HUES48 (cell line): ENCODE measurements around the gene MACROD2.

Experiments used
- H3K27ac ChIP-seq: one replicate; pipeline ENCODE4 v1.7.0; 2013; ENCODE audit warnings: low read depth, low read length, inconsistent platforms
- H3K27me3 ChIP-seq: 2 replicates; pipeline ENCODE4 v1.6.1; 2013; ENCODE audit warnings: mild to moderate bottlenecking, low read length; ENCODE audit not compliant: control insufficient read depth, insufficient read depth
- H3K36me3 ChIP-seq: 2 replicates; pipeline ENCODE4 v1.6.1; 2013; ENCODE audit warnings: low read length; ENCODE audit not compliant: control insufficient read depth, insufficient read depth
- H3K4me1 ChIP-seq: 2 replicates; pipeline ENCODE4 v1.6.1; 2013; ENCODE audit warnings: mild to moderate bottlenecking, low read length; ENCODE audit not compliant: control insufficient read depth, insufficient read depth
- H3K4me3 ChIP-seq: 2 replicates; pipeline ENCODE4 v1.5.1; 2013; ENCODE audit warnings: mild to moderate bottlenecking, low read depth, low read length
- H3K9ac ChIP-seq: 2 replicates; pipeline ENCODE4 v1.6.1; 2013; ENCODE audit warnings: mild to moderate bottlenecking, low read depth, low read length, moderate library complexity
- H3K9me3 ChIP-seq: 2 replicates; pipeline ENCODE4 v1.6.1; 2013; ENCODE audit warnings: low read length; ENCODE audit not compliant: control insufficient read depth, insufficient read depth

Gene MACROD2

DNA sequence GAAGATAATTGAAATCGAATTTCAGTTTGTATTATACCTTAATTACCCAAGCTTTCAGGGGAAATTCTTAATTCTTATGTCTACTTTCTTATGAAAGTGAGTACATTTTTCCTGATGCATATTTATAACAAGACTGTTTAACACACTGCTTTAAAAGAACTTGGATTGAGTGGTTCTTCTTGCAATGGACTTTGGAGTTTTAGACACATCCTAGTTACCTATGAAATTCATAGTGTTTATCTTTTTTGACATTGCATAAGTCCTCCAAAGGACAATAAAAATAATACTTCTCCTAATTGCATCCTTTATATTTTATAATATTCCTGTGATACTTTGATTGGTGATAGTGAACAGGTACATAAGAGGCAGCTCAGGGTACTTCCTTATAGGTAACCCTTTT, 737.7 kb downstream of the MACROD2 start:
- Histone ChIP-seq H3K27me3 (no peaks in the 10 kb centered on the region), H3K9ac (no peak overlapping the region), H3K4me1 (peaks cover 7% of the 10 kb centered on the region; the same call in 1 of the 2 replicates), H3K4me3 (no peak overlapping the region), H3K36me3 (no peaks in the 10 kb centered on the region), H3K9me3 (no peaks in the 10 kb centered on the region), H3K27ac (no peak overlapping the region)

DNA sequence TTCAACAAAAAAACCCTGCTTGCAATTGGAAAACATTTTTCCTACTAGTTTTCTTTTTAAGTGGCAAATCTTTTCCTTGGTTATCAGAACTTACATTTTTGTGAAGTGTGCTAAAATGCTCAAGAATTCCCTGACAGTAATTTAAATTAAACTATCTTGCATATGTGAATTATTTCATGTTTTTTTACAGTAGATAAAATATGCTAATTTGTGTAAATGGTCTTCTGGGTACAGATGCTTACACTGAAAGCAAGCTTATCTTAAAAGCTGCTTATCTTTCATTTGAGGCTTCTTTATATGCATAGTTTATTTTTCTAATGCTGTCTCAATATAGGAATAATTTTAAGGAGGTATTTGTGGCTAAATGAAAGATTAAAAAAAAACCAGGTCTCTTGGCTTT, 745.1 kb downstream of the MACROD2 start:
- Histone ChIP-seq H3K27ac (no peak overlapping the region), H3K36me3 (no peaks in the 10 kb centered on the region), H3K27me3 (no peaks in the 10 kb centered on the region), H3K4me1 (peaks cover 6% of the 10 kb centered on the region; the same call in 1 of the 2 replicates), H3K9ac (no peak overlapping the region), H3K9me3 (no peaks in the 10 kb centered on the region), H3K4me3 (no peak overlapping the region)

- H3K4me3 ChIP-seq, result no peak overlapping the region
- H3K27ac ChIP-seq, result no peak overlapping the region
- H3K9ac ChIP-seq, result no peak overlapping the region
- H3K9me3 ChIP-seq, result no peaks in the 10 kb centered on the region
- H3K4me1 ChIP-seq, result peaks cover 6% of the 10 kb centered on the region; the same call in 1 of the 2 replicates
- H3K27me3 ChIP-seq, result no peaks in the 10 kb centered on the region
- no peaks in the 10 kb centered on the region for H3K36me3 ChIP-seq
Observed at GRCh38 chr20:14741616-14742015, 746.3 kb downstream of the MACROD2 start.

GRCh38 chr20:14744723-14745122, 749.4 kb downstream of the MACROD2 start:
- no peak overlapping the region for H3K9ac ChIP-seq
- H3K27ac ChIP-seq, result no peak overlapping the region
- peaks cover 6% of the 10 kb centered on the region; the same call in 1 of the 2 replicates for H3K4me1 ChIP-seq
- H3K27me3 ChIP-seq, result no peaks in the 10 kb centered on the region
- H3K4me3 ChIP-seq, result no peak overlapping the region
- no peaks in the 10 kb centered on the region for H3K36me3 ChIP-seq
- no peaks in the 10 kb centered on the region for H3K9me3 ChIP-seq

- Histone ChIP-seq H3K36me3 (no peaks in the 10 kb centered on the region), H3K9me3 (no peaks in the 10 kb centered on the region), H3K4me3 (no peak overlapping the region), H3K27ac (no peak overlapping the region), H3K9ac (no peak overlapping the region), H3K4me1 (no peaks in the 10 kb centered on the region), H3K27me3 (no peaks in the 10 kb centered on the region)
Observed at GRCh38 chr20:14745830-14746229, 750.5 kb downstream of the MACROD2 start.

DNA sequence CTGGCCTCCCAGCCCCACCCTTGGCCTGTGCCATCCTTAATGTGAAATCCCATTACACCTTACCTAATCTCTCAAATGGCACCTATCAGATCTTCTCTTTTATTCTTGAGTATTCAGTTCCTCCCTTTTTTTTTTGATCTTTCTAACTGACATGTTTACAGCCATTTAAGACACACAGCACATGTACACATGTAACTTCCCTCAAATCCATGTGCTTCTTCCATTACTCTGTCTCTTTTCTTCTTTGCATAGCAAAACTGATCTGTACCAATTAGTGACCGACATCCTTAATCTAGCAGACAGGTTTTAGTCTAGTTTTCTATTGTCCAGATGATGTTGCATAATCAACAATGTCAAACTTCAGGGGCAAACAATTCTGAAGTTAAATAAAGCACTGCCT, 755.9 kb downstream of the MACROD2 start:
- Histone ChIP-seq H3K27ac (no peak overlapping the region), H3K4me1 (no peaks in the 10 kb centered on the region), H3K36me3 (no peaks in the 10 kb centered on the region), H3K27me3 (no peaks in the 10 kb centered on the region), H3K9ac (no peak overlapping the region), H3K4me3 (no peak overlapping the region), H3K9me3 (no peaks in the 10 kb centered on the region)

DNA sequence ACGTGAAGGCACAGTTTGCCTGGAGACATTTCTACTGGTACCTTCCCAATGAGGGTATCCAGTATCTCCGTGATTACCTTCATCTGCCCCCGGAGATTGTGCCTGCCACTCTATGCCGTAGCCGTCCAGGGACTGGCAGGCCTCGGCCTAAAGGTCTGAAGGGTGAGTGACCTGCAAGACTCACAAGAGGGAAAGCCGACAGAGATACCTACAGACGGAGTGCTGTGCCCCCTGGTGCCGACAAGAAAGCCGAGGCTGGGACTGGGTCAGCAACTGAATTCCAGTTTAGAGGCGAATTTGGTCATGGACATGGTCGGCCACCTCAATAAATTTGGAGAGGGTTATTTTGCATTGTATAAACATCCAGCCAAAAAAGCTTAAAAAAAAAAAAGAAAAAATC, 762.4 kb downstream of the MACROD2 start:
- Histone ChIP-seq H3K9ac (no peak overlapping the region), H3K36me3 (no peaks in the 10 kb centered on the region), H3K4me3 (no peak overlapping the region), H3K27me3 (no peaks in the 10 kb centered on the region), H3K4me1 (no peaks in the 10 kb centered on the region), H3K27ac (no peak overlapping the region), H3K9me3 (no peaks in the 10 kb centered on the region)

GRCh38 chr20:14758356-14758755, 763.0 kb downstream of the MACROD2 start:
- Histone ChIP-seq H3K4me3 (no peak overlapping the region), H3K9me3 (no peaks in the 10 kb centered on the region), H3K27me3 (no peaks in the 10 kb centered on the region), H3K9ac (no peak overlapping the region), H3K27ac (no peak overlapping the region), H3K36me3 (no peaks in the 10 kb centered on the region), H3K4me1 (no peaks in the 10 kb centered on the region)

DNA sequence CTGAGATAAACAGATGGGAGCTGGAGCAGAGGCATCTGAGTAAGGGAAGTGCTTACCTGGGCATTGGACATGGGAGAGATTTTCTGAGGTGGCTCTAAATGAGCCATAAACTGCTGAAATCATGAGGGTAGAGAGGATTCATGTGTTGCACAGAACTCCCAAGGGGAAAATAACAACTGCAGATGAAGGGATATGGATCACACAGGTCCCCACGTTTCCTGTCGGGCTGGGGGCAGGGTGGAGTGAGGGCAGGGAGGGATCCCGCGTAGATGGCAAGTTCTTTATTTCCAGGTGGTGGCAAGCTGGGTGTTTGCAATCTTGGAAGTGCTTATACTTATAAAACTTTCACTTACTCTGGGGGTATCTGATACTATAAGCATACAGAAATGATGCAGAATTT, 764.7 kb downstream of the MACROD2 start:
- H3K36me3 ChIP-seq, result no peaks in the 10 kb centered on the region
- H3K4me3 ChIP-seq, result no peak overlapping the region
- H3K9ac ChIP-seq, result no peak overlapping the region
- no peaks in the 10 kb centered on the region for H3K4me1 ChIP-seq
- H3K27me3 ChIP-seq, result no peaks in the 10 kb centered on the region
- H3K27ac ChIP-seq, result no peak overlapping the region
- no peaks in the 10 kb centered on the region for H3K9me3 ChIP-seq

GRCh38 chr20:14761903-14762302, 766.6 kb downstream of the MACROD2 start:
- Histone ChIP-seq H3K27ac (no peak overlapping the region), H3K9ac (no peak overlapping the region), H3K4me1 (no peaks in the 10 kb centered on the region), H3K9me3 (no peaks in the 10 kb centered on the region), H3K36me3 (no peaks in the 10 kb centered on the region), H3K27me3 (no peaks in the 10 kb centered on the region), H3K4me3 (no peak overlapping the region)

GRCh38 chr20:14764511-14765369, 769.4 kb downstream of the MACROD2 start:
- Histone ChIP-seq H3K27me3 (no peaks in the 10 kb centered on the region), H3K36me3 (no peaks in the 10 kb centered on the region), H3K9ac (no peak overlapping the region), H3K9me3 (no peaks in the 10 kb centered on the region), H3K4me3 (no peak overlapping the region), H3K4me1 (no peaks in the 10 kb centered on the region), H3K27ac (no peak overlapping the region)
